ENCODE measurements around the gene WWP2.
A peak's percentile ranks its signal among the peaks of the same experiment; 100 is the strongest.

The WWP2 gene

DNA sequence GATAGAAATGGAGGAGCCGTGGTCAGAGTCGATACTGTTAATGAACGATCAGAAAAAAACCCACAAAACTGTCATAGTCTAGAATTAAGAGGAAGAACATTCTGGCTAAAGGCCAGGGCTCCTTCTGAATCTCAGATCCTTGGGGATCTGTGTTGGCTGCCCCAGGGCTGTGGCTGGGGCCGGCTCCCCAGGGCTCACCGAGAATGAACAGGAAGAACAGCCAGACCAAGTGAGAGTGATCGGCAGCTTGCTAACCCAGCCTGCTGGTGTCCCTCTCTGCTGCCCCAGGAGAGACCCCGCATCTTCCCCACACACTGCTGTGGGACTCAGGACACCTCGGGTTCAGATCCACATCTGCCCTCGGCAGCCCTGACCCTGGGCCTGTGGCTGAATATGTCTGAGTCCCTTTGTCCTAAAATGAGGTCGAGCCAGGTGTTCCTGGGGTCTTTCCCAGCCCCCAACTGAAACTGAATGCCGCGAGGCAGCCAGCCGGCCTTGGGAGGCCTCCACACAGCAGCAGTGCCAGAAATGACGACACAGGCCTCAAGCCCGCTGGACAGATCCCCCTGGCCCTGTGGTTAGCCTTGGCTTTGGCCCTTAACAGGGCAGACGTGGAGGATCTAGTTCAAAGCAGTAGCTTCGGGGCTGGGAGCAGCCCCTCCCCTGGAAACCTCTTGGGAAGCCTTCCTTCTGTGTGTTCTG is 165.1 kb downstream of the WWP2 start:
- no peak for DNase-seq (ENCODE audit: low spot score)

DNA sequence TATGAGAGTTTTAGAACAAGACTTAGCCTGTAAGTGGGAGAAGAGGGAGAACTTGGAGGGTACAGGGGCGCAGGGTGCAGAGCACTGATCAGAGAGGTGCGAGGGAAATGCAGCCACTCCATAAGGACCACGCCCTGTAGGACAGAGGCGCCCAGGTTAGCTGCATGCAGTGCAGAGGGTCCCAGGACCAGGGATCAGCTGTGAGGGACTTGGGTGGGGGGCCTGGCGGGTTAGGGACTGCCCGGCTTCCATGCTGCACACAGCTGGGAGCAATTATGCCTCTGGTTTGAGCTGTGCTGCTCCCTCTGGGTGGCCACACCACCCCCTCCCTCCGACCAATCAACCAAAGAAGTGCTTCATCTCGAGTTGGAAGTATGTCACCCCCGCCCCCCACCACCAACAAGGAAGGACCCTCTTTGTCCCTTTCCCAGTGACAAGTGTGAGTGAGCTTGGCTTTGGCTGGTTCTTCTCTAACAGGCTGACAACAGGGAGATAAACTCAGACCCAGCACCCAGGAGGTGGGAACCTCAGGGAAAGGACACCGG is 166.8 kb downstream of the WWP2 start:
- no peak for DNase-seq (ENCODE audit: low spot score)

DNA sequence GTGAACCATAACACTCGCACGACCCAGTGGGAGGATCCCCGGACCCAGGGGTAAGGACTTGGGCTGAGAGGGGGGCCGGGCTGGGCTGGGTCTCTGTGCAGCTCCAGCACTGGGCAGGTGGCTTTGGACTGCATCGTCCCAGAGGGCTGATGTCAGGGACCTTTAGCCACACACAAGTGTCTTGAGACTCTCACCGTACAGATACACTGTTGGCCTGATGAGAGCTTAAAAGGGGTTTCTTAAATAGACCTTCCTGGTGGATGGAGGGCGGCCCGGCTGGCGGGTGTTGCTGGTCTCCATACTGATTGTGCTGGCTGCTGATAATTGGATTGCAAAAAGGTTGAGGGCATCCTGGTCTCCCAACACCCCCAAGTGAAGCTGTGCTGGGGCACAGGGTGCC is 167.3 kb downstream of the WWP2 start:
- no peak for DNase-seq (ENCODE audit: low spot score)

DNA sequence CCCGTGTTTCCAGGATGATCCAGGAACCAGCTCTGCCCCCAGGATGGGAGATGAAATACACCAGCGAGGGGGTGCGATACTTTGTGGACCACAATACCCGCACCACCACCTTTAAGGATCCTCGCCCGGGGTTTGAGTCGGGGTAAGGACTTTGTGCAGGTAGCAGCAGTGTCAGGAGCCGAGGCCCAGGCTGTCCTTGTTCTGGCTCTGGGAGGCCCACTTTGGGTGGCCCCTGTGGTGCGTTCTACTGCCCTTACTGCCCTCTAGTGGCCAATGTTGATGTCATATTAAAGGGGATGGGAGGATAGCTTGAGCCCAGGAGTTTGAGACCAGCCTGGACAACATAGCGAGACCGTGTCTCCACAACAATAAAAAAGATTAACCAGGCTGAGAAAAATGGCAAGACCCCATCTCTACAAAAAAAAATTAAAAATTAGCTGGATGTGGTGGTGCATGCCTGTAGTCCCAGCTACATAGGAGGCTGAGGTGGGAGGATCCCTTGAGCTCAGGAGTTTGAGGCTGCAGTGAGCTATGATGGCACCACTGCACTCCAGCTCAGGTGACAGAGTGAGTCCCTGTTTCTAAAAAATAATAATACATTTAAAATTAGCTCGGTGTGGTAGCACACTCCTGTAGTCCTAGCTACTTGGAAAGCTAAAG is 168.1 kb downstream of the WWP2 start:
- peak; percentile 38 for DNase-seq (ENCODE audit: low spot score)

DNA sequence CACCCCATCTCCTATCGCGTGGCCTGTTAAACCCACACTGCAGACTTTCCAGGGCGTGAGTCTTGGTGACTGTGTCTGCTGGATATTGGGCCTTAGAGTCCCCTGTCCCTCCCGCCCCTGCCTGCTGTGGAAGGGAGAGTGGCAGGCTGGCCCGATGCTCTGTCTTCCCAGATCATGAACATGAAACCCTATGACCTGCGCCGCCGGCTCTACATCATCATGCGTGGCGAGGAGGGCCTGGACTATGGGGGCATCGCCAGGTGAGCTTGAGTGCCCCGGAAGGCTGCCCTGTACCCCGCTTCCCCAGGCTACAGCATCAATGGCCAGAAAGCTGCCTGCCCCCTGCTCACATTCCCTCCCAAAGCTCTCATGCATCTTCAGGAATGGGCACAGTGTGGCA is 169.5 kb downstream of the WWP2 start:
- DNase-seq (ENCODE audit: low spot score), result no peak

DNA sequence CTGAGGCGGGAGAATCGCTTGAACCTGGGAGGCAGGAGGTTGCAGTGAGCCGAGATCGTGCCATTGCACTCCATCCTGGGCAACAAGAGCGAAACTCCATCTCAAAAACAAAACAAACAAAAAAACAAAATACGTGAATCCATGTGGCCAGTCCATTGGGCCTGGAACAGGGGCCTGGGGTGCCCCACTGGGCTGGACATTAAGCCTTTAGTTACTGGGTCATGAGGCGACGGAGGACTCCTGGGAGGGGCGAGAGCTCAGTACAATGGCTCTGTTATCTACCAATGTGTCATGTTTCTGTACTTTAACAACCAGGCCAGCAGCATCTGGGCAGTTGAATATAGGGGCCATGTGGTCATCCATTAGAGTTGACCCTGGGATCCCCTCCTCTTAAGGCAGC is 170.1 kb downstream of the WWP2 start:
- DNase-seq (ENCODE audit: low spot score), result no peak

DNA sequence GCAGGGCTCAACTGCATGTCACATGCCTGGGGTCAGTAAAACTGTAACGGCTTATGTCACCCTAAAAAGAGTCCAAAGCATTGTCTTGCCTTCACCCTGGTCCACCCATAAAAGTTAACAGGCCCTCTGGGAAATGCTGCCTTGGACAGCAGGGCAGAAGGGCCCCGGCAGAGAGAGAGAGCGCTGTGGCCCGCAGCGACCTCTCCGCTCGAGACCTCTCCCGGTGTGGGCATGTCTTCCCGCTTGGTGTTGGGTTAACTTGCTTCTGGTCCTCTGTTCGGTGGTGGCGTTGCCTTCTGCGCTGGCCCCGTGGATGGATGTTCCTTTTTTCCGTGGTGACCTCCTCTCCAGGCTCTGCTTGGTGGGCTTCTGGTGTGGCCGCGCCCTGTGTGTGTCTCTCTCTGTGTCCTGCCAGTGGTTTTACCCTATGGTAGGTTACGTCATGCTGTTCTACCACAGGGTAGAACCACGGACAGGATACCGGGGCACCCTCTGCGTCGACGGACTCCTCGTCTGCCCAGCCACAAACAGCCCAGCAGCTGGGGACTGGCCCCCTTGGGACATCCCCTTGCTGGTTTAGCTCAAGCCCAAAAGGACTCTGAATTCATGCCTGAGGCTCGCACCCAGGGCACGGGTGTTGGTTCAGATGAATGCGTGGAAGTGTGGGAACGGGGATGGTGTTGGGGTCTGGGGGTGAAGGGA is 170.7 kb downstream of the WWP2 start:
- no peak for DNase-seq (ENCODE audit: low spot score)

DNA sequence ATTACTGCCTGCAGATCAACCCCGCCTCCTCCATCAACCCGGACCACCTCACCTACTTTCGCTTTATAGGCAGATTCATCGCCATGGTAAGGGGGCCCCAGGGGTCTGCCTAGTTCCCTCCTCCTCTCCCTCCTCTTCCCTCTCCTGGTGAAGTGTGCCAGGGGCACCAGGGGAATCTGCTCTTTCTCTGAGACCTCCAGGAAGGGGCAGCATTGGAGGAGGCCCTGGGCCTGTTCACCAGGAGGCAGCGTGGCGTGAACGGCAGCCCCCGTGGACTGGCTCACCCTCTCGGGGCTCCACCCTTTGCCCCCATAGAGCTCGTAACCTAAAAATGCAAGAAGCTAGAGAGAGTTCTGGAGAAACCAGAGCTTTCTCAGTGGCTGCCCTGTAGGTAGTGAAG is 171.9 kb downstream of the WWP2 start:
- DNase-seq (ENCODE audit: low spot score), result no peak

DNA sequence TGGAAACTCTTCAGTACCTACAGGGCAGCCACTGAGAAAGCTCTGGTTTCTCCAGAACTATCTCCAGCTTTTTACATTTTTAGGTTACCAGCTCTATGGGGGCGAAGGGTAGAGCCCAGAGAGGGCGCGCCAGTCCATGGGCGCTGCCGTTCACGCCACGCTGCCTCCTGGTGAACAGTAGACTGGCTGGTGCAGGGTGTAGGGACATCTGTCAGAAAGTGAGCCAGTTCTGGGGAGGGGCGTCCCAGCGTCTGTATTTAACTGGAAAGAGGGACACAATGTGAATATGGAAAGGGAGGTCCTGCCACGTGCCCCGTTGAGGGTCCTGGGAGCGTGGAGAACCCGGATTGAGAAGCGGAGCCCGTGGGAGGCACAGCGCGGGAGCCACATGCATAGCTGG is 172.6 kb downstream of the WWP2 start:
- no peak for DNase-seq (ENCODE audit: low spot score)

DNA sequence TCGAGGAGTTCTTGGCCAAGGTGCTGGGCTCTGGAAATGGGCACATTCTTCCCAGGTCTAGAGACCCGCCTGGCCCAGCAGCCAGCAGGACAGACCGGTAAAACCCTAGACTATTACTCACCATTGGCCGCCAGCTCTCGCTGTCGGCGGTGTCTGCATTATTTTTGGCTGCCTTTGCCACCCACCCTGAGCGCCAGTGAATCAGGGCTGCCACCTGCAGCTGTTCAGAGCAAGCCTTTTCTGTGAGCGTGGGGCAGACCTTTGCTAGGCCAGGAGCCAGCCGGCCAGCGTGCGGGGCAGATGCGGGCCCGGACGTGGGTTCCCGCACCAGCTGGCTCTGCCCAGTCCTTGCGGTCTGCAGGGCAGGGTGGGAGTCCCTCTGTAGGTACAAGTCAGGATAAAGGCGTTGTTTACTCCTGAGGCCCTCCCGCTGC is 173.2 kb downstream of the WWP2 start:
- DNase-seq (ENCODE audit: low spot score), result no peak

DNA sequence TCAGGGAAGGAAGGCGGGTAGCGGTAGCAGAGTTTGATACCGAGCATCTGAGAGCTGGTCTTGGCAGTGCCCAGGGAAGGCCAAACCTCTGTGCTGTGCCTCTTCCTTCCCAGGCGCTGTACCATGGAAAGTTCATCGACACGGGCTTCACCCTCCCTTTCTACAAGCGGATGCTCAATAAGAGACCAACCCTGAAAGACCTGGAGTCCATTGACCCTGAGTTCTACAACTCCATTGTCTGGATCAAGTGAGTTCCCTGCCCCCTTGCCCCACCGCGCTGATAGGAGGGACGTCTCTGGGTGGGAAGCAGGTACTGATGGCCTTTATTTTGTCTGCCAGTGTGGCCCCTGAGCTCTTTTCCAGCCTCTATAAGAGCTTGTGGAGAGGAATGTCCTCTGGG is 173.6 kb downstream of the WWP2 start:
- no peak for DNase-seq (ENCODE audit: low spot score)

DNA sequence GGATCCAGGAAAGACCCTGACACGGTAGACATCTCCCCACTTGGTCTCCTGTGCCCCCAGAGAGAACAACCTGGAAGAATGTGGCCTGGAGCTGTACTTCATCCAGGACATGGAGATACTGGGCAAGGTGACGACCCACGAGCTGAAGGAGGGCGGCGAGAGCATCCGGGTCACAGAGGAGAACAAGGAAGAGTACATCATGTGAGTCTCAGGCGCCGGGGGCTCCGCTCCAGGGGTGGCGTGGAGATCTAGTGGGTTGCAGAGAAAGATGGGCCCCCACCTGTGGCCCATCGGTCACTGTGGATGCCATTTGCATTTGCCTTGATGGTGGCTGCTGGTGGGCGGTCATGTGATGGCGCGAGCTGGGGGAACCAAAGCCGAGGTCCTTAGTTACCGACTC is 174.1 kb downstream of the WWP2 start:
- no peak for DNase-seq (ENCODE audit: low spot score)

DNA sequence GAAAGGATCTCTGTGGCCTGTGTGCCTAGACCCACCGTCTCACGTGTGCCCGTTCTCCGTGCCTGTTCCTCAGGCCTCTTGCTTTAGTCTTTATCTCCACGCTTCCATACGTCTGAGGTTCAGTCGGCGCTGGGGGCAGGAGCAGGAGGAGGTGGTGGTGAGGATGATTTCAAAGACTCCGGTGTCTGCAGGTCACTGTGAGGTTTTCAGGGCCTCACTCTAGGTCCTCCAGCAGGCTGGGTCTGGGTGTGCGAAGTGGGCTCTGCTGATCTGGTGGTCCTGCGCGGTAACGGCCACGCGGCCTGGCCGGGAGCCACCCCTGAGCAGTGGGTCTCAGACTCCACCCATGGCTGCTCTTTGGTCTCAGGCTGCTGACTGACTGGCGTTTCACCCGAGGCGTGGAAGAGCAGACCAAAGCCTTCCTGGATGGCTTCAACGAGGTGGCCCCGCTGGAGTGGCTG is 174.6 kb downstream of the WWP2 start:
- no peak for DNase-seq (ENCODE audit: low spot score)

DNA sequence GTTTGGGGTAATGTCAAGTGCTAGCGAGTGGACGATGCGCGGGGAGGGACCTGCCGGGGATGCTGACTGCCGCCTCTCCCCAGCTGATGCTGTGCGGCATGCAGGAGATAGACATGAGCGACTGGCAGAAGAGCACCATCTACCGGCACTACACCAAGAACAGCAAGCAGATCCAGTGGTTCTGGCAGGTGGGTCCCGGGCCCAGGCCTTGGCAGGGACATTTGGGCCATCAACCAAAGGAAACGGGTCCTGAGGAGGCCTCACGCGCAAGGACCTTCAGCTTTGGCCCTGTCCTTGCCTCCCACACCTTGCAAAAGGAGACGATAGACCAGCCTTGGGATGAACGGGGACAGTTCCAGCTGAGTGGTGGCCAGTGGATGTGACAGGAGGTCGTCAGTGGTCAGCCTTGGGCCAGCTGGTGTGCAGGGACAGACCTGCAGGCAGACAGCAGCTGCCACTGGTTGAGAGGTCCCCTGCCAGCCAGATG is 175.4 kb downstream of the WWP2 start:
- no peak for DNase-seq (ENCODE audit: low spot score)

DNA sequence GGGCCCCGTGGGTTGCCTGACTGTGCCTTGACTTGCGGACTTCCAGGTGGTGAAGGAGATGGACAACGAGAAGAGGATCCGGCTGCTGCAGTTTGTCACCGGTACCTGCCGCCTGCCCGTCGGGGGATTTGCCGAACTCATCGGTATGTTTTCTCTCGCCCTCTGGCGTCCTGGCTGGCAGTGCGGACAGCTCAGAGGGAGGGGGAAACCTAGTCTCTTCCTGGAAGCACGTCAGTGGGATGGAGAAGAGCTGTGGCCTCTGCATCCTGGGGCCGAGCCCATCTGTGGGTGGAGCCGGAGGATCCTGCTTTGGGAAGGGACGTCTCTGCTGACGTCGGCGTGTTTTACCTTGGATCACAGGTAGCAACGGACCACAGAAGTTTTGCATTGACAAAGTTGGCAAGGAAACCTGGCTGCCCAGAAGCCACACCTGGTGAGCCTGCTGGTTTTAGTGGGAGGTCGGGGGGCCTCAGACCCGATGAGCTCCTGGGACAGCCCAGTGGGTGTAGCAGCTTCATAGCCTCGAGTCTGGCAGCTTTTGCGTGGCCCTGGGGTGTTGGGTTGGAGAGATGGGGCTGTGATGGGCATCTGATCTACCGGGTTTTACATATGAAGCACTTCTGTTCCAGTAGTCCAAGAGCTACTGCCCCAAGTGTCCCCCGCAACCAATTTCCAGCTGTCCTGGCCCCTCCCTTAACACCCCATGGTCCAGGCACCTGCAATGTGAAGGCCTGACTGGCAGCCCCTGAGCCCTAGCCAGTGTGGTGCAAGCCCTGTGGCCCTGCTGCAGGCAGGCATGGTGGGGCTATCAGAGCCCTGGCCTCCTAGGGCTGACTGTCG is 177.1 kb downstream of the WWP2 start:
- DNase-seq (ENCODE audit: low spot score), result no peak

DNA sequence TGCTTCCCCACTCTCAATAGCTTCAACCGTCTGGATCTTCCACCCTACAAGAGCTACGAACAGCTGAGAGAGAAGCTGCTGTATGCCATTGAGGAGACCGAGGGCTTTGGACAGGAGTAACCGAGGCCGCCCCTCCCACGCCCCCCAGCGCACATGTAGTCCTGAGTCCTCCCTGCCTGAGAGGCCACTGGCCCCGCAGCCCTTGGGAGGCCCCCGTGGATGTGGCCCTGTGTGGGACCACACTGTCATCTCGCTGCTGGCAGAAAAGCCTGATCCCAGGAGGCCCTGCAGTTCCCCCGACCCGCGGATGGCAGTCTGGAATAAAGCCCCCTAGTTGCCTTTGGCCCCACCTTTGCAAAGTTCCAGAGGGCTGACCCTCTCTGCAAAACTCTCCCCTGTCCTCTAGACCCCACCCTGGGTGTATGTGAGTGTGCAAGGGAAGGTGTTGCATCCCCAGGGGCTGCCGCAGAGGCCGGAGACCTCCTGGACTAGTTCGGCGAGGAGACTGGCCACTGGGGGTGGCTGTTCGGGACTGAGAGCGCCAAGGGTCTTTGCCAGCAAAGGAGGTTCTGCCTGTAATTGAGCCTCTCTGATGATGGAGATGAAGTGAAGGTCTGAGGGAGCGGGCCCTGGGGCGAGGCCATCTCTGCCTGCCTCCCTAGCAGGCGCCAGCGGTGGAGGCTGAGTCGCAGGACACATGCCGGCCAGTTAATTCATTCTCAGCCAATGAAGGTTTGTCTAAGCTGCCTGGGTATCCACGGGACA is 177.9 kb downstream of the WWP2 start:
- DNase-seq (ENCODE audit: low spot score), result no peak

DNA sequence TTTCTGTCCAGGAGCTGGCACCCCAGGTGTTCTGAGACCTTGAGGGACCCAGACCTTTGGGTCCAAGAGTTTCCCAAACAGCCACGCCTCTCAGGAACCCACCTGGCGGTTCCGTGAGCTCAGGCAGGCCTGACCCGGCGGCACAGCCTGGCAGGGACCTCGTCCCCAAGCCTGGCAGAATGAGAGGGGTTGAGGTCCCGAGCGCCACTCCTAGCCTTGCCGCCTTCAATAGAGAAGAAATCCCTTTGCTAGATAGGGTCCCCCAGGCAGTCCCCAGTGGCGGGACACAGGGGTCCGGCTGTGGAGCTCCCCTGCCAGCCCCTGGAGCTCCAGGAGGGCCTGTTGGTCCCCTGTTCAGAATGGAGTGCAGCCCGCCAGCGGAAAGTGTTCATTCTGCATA is 178.5 kb downstream of the WWP2 start:
- no peak for DNase-seq (ENCODE audit: low spot score)

DNA sequence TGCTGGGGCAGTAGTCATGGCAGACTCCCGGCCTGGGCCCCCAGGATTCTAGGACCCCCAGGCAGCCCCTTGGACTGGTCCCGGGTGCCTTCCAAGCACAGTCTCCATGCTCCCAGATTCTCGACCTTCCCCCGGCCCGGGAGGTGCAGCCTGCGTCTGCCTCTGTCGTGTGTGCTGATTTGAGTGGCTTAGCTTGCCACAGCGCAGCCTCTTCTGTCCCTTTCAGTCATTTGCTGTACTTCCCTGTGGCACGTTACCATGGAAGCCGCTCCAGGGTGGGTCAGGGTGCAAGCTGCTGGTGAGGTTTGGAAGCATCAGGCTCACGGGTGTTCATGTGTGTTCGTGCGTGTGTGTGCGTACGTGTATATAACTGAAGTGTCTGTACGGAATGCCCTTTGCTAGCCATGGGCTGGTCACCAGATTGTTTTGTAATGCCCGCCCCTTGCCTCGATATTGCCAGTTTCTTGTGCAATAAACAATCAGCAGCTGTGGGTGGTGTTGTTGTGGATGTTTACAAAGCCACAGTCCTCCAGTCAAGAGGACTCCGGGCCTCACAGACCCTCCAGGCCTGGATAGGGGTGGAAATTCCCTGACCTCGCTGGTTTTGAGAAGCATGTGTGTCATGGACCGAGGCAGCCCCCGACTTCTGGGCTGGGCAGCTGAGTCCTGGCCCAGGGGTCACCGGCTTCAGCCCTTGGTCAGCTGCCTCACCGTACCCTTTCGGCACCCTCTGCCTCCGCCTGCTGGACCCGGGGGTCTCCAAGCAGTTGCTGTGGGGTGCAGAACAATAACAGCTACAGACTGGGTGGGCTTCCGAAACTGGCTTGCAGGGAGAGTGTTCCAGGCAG is 179.3 kb downstream of the WWP2 start:
- no peak for DNase-seq (ENCODE audit: low spot score)

DNA sequence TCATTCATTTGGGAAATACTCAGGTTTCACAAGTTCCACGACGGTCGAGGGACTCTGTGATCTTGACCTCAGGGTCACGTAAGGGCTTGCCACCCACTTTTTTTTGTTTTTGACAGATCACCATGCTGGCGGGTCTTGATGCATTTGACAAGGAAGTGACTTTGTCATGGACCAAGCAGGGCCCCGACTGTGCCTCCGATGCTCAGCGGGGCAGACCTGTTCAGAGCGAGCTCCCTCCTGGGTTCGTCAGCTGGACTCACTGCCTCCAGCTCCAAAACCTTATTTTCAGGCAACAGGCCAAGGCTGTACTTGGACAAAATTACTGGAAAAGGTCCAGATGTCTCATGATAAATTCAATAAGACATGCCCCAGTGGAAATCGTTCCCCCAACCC is 180.0 kb downstream of the WWP2 start:
- DNase-seq (ENCODE audit: low spot score), result no peak

DNA sequence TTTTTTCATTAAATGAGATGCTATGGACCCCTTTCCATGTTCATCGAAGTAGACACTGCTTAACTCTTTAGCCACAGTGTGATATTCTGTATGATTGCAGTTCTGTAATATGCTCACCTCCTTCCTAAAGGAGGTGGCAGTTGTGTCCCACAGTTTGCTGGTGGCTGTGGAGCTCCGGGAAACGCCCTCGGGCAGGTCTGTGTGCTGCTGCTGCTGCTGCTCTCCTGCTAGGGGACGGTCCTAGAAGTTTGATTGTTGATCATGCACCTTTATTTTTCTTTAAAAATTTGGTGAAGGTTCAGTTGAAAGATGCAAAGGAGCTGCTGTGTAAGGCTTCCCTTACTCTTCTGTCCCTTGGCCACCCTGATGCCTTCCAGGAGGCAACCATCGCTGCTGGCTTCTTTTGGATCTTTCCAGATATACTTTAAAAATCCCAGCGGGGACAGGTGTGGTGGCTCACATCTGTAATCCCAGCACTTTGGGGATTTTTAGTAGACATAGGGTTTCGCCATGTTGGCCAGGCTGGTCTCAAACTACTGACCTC is 180.6 kb downstream of the WWP2 start:
- no peak for DNase-seq (ENCODE audit: low spot score)
